Measurements from ENCODE around the gene MLF2. TPM values are rescaled to one million over a fixed set of nuclear protein-coding genes. Genes with fewer than 3 reads are reported as not detected.
A peak's percentile ranks its signal among the peaks of the same experiment; 100 is the strongest.

MLF2 gene
- total and polyA plus RNA-seq, 2 experiments from 2014 or later = 210 to 508 TPM

DNA sequence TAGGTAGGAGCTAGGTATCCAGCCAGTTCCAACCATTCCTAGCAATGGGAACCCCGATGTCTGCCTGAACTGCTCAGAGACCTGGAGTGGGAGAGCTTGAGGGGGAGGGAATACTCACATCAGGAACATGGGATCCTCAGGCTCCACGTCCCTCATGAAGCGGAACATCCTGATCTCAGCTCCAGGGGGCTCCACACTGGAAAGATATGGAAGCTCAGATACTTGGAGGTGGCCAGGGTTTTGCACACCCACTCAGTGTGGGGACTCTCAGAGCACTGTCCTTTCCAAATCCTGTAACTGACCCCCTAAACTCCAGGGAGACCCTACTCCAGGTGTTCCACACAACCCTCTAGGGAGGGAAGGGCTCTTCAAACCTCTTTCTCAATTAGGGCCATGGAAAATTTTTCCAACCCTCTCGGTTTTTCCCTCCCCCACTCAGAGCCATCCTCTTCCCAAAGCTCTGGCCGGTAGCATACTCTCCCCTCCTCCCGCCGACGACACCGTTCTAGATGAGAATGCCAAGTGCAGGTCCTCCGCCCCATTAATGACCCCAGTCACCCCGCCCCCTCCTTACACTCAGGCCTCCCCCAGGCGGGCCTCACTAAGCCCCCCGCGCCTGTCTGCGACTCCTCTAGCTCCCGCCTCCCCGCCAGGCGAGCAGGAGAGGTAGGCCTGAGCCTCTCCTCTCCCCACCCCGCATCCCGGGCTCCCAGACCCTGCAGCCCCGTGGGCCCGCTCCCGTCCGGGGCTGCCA is 597 bp downstream of the MLF2 start:
- Histone ChIP-seq H3K27ac (peak overlapping the region; percentile 100), H3K4me3 (peak overlapping the region; percentile 92), H3K9me2 (replicated peaks; ENCODE audit: insufficient read depth) (no peaks in the 10 kb centered on the region), H4K20me1 (ENCODE audit: insufficient read depth, poor library complexity, severe bottlenecking) (peaks cover 12% of the 10 kb centered on the region), H3K27me3 (no peaks in the 10 kb centered on the region), H3K9me3 (ENCODE audit: low read depth) (no peaks in the 10 kb centered on the region), H3K79me2 (peaks cover 26% of the 10 kb centered on the region), H3K4me1 (ENCODE audit: insufficient read depth) (peaks cover 7% of the 10 kb centered on the region), H2AFZ (peak overlapping the region; percentile 47), H3K4me2 (peak overlapping the region; percentile 89), H3K36me3 (replicated peaks; ENCODE audit: insufficient read depth, low read depth) (no peaks in the 10 kb centered on the region)
- peak; percentile 77 for DNase-seq (ENCODE audit: low spot score)
- 4% methylated on average over 22 of the region's 24 CpGs for WGBS (ENCODE audit: low lambda C conversion rate, missing lambda C conversion rate)
- TF ChIP-seq CTCF (IDR thresholded peaks at IDR 0.05; ENCODE audit: poor library complexity) (peak; percentile 48), EZH2 (IDR thresholded peaks at IDR 0.05; ENCODE audit: borderline replicate concordance) (no peak)

GRCh38 chr12:6751767-6752166 is 1.2 kb downstream of the MLF2 start:
- 88% methylated on average over 7 of the region's 7 CpGs for WGBS (ENCODE audit: low lambda C conversion rate, missing lambda C conversion rate)
- no peak overlapping the region for H2AFZ ChIP-seq
- TF ChIP-seq CTCF (IDR thresholded peaks at IDR 0.05; ENCODE audit: poor library complexity) = no peak
- no peak for TF ChIP-seq EZH2 (IDR thresholded peaks at IDR 0.05; ENCODE audit: borderline replicate concordance)
- TF ChIP-seq EZH2phosphoT487 (IDR thresholded peaks at IDR 0.05; ENCODE audit: low read depth, severe bottlenecking, unreplicated experiment) = no peak
- no peak for DNase-seq (ENCODE audit: low spot score)
- no peaks in the 10 kb centered on the region for H3K9me3 ChIP-seq (ENCODE audit: low read depth)
- H3K79me2 ChIP-seq = peaks cover 26% of the 10 kb centered on the region
- peaks cover 7% of the 10 kb centered on the region for H3K4me1 ChIP-seq (ENCODE audit: insufficient read depth)
- H3K36me3 ChIP-seq (replicated peaks; ENCODE audit: insufficient read depth, low read depth) = no peaks in the 10 kb centered on the region
- peak overlapping the region; percentile 92 for H3K4me3 ChIP-seq
- H3K9me2 ChIP-seq (replicated peaks; ENCODE audit: insufficient read depth) = no peaks in the 10 kb centered on the region
- peak overlapping the region; percentile 89 for H3K4me2 ChIP-seq
- no peaks in the 10 kb centered on the region for H3K27me3 ChIP-seq
- peak overlapping the region; percentile 100 for H3K27ac ChIP-seq
- H4K20me1 ChIP-seq (ENCODE audit: insufficient read depth, poor library complexity, severe bottlenecking) = peaks cover 12% of the 10 kb centered on the region

DNA sequence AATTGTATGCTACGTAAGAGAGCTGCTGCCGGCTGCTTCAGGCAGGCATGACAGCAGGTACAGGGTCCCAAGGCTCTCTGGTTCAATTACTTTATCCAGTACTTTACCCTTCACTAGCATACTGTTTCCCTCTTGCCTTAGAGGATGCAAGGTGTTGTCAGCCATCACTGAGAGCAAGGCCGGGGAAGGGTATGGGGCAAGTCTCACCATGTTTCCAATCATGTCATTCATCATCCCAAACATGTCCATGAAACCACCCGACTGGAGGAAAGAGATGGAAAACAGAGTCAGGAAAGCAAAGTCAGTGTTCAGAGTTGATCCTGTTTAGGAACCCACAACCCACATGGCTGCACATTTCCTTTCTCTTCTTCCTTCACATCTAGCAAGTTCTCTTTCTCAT is 2.4 kb downstream of the MLF2 start:
- Histone ChIP-seq H3K4me1 (ENCODE audit: insufficient read depth) (peaks cover 7% of the 10 kb centered on the region), H4K20me1 (ENCODE audit: insufficient read depth, poor library complexity, severe bottlenecking) (peaks cover 12% of the 10 kb centered on the region), H3K27ac (no peak overlapping the region), H3K27me3 (no peaks in the 10 kb centered on the region), H3K9me2 (replicated peaks; ENCODE audit: insufficient read depth) (no peaks in the 10 kb centered on the region), H3K79me2 (peaks cover 26% of the 10 kb centered on the region), H3K4me3 (no peak overlapping the region), H3K9me3 (ENCODE audit: low read depth) (no peaks in the 10 kb centered on the region), H3K4me2 (no peak overlapping the region), H3K36me3 (replicated peaks; ENCODE audit: insufficient read depth, low read depth) (no peaks in the 10 kb centered on the region), H2AFZ (no peak overlapping the region)
- no peak for DNase-seq (ENCODE audit: low spot score)
- WGBS (ENCODE audit: low lambda C conversion rate, missing lambda C conversion rate) = 95% methylated on average over 4 of the region's 4 CpGs
- TF ChIP-seq EZH2phosphoT487 (IDR thresholded peaks at IDR 0.05; ENCODE audit: low read depth, severe bottlenecking, unreplicated experiment) (no peak), EZH2 (IDR thresholded peaks at IDR 0.05; ENCODE audit: borderline replicate concordance) (no peak), CTCF (IDR thresholded peaks at IDR 0.05; ENCODE audit: poor library complexity) (no peak)
